K562 (cell line): ENCODE measurements around the gene WWOX. TPM values are rescaled to one million over a fixed set of nuclear protein-coding genes. Genes with fewer than 3 reads are reported as not detected.

Source experiments
- BRD9 ChIP-seq: fragments of 450-650 bp; IDR thresholded peaks from 2 replicates; pipeline ENCODE4 v1.6.1; 2018; ENCODE audit warnings: low read depth; ENCODE audit not compliant: partially characterized antibody
- CBFB ChIP-seq: sonication (generic); formaldehyde crosslinking; IDR thresholded peaks from 2 replicates; pipeline ENCODE4 v1.4.0; 2020; ENCODE audit warnings: mild to moderate bottlenecking, missing genetic modification reagents
- CBX8 ChIP-seq: fragments of 200-600 bp; sonication (generic); IDR thresholded peaks from 2 replicates; pipeline ENCODE4 v1.6.1; 2012; ENCODE audit warnings: borderline replicate concordance, mixed run types, low read depth, mild to moderate bottlenecking, moderate library complexity, mixed read lengths, low read length, control low read depth, inconsistent platforms; ENCODE audit not compliant: poor library complexity, severe bottlenecking; ENCODE audit errors: extremely low read depth
- ILK ChIP-seq: fragments of 450-650 bp; IDR thresholded peaks from 2 replicates; pipeline ENCODE4 v1.6.1; 2016; ENCODE audit warnings: missing genetic modification characterization, low read depth, mild to moderate bottlenecking, missing compliant biosample characterization, moderate library complexity, borderline replicate concordance
- KAT2B ChIP-seq: IDR thresholded peaks from one replicate; pipeline ENCODE4 v1.6.1; 2012; ENCODE audit warnings: low read depth, mild to moderate bottlenecking, control low read depth, inconsistent platforms, low read length, moderate library complexity
- LEF1 ChIP-seq: fragments of 450-650 bp; IDR thresholded peaks from 2 replicates; pipeline ENCODE4 v1.6.1; 2016; ENCODE audit warnings: mild to moderate bottlenecking
- PCBP2 ChIP-seq: fragments of 200-400 bp; formaldehyde crosslinking; IDR thresholded peaks from 2 replicates; pipeline ENCODE4 v1.6.1; 2018; ENCODE audit warnings: low read length, low read depth, mild to moderate bottlenecking, moderate library complexity; ENCODE audit not compliant: poor library complexity, severe bottlenecking
- POU5F1 ChIP-seq: fragments of 150-350 bp; IDR thresholded peaks from 2 replicates; pipeline ENCODE4 v1.6.1; 2014; ENCODE audit warnings: borderline replicate concordance, low read length, low read depth, mild to moderate bottlenecking; ENCODE audit not compliant: partially characterized antibody
- SMAD2 ChIP-seq: fragments of 150-350 bp; IDR thresholded peaks from 2 replicates; pipeline ENCODE4 v1.6.1; 2014; ENCODE audit warnings: low read depth, mild to moderate bottlenecking, low read length
- SMARCA4 ChIP-seq: fragments of 450-650 bp; IDR thresholded peaks from 2 replicates; pipeline ENCODE4 v1.6.1; 2016
- polyA plus RNA-seq, 8 experiments: library from polyadenylated mRNA; depleted of rRNA in 4 of 8; stranded (reverse) in 5 of 8; unstranded in 3 of 8; fragments of >200 nt; fragmentation: Nextera tagmentation in 2 of 8; fragmentation: Illumina TruSeq in 1 of 8; extraction: Ambion mirVana in 2 of 8; extraction: Trizol in 1 of 8; gene quantifications; 2 replicates each; pipeline versions ENCODE4 v1.2.1 to v1.2.3, GENCODE V29; 2011 to 2014; ENCODE audit warnings: inconsistent platforms in 1 of 8, missing spikeins in 1 of 8
- total RNA-seq, 7 experiments: library from RNA; depleted of rRNA in 6 of 7; stranded (reverse); fragments of >200 nt in 6 of 7; fragmentation: Illumina TruSeq in 2 of 7; extraction: Trizol in 2 of 7; gene quantifications; 2 replicates each; pipeline versions ENCODE4 v1.2.1 to v1.2.3, GENCODE V29; 2011 to 2021; ENCODE audit warnings: low replicate concordance in 1 of 7
- TF ChIP-seq, protein P1 (sequence below): sonication (generic); formaldehyde crosslinking; IDR thresholded peaks from 2 replicates; pipeline ENCODE4 v1.8.0; 2023; ENCODE audit warnings: mild to moderate bottlenecking, missing genetic modification reagents
- TF ChIP-seq, protein P2 (sequence below): fragments of 450-650 bp; formaldehyde crosslinking; IDR thresholded peaks from 2 replicates; pipeline ENCODE4 v1.4.0; 2020; ENCODE audit warnings: mild to moderate bottlenecking, moderate library complexity
- TF ChIP-seq, protein P3 (sequence below): fragments of 250-450 bp; sonication (Bioruptor Pico); IDR thresholded peaks from 2 replicates; pipeline ENCODE4 v1.9.0; 2021; ENCODE audit warnings: mild to moderate bottlenecking, inconsistent platforms

The WWOX gene
- total and polyA plus RNA-seq, 9 of the 15 experiments (the other 6 are each of a cell fraction or from before 2014, with no cell fraction given) = 1.6 to 22.7 (median 8.1) TPM

DNA sequence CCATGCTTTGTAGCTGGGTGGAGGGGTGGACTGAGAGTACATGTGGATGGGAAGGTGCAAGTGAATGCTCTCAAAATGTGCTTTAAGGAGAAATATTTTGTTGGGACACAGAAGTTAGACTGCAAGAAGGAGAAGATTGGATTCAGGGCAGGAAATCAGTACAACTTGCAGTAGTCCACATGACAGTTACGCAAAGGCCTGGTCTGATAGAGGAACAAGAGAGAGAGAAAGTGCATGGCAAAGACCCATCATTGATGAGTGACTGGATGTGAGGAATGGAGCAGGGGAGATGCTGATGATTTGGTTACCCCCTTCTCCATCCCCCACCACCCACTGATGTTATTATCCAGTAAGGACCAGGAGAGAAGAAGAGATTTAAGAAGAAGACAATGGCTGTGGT lies 1028.3 kb downstream of the WWOX start (continued):
- TF ChIP-seq, protein P1, sequence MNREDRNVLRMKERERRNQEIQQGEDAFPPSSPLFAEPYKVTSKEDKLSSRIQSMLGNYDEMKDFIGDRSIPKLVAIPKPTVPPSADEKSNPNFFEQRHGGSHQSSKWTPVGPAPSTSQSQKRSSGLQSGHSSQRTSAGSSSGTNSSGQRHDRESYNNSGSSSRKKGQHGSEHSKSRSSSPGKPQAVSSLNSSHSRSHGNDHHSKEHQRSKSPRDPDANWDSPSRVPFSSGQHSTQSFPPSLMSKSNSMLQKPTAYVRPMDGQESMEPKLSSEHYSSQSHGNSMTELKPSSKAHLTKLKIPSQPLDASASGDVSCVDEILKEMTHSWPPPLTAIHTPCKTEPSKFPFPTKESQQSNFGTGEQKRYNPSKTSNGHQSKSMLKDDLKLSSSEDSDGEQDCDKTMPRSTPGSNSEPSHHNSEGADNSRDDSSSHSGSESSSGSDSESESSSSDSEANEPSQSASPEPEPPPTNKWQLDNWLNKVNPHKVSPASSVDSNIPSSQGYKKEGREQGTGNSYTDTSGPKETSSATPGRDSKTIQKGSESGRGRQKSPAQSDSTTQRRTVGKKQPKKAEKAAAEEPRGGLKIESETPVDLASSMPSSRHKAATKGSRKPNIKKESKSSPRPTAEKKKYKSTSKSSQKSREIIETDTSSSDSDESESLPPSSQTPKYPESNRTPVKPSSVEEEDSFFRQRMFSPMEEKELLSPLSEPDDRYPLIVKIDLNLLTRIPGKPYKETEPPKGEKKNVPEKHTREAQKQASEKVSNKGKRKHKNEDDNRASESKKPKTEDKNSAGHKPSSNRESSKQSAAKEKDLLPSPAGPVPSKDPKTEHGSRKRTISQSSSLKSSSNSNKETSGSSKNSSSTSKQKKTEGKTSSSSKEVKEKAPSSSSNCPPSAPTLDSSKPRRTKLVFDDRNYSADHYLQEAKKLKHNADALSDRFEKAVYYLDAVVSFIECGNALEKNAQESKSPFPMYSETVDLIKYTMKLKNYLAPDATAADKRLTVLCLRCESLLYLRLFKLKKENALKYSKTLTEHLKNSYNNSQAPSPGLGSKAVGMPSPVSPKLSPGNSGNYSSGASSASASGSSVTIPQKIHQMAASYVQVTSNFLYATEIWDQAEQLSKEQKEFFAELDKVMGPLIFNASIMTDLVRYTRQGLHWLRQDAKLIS (CRISPR knock-in tag) = no peak
- TF ChIP-seq POU5F1 (no peak), BRD9 (no peak), CBFB (no peak), SMARCA4 (no peak), ILK (tag) (no peak), KAT2B (no peak), SMAD2 (no peak), LEF1 (no peak), CBX8 (no peak), PCBP2 (no peak)
- TF ChIP-seq, protein P2, sequence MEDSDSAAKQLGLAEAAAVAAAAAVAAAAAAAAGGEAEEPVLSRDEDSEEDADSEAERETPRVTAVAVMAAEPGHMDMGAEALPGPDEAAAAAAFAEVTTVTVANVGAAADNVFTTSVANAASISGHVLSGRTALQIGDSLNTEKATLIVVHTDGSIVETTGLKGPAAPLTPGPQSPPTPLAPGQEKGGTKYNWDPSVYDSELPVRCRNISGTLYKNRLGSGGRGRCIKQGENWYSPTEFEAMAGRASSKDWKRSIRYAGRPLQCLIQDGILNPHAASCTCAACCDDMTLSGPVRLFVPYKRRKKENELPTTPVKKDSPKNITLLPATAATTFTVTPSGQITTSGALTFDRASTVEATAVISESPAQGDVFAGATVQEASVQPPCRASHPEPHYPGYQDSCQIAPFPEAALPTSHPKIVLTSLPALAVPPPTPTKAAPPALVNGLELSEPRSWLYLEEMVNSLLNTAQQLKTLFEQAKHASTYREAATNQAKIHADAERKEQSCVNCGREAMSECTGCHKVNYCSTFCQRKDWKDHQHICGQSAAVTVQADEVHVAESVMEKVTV = no peak
- TF ChIP-seq, protein P3, sequence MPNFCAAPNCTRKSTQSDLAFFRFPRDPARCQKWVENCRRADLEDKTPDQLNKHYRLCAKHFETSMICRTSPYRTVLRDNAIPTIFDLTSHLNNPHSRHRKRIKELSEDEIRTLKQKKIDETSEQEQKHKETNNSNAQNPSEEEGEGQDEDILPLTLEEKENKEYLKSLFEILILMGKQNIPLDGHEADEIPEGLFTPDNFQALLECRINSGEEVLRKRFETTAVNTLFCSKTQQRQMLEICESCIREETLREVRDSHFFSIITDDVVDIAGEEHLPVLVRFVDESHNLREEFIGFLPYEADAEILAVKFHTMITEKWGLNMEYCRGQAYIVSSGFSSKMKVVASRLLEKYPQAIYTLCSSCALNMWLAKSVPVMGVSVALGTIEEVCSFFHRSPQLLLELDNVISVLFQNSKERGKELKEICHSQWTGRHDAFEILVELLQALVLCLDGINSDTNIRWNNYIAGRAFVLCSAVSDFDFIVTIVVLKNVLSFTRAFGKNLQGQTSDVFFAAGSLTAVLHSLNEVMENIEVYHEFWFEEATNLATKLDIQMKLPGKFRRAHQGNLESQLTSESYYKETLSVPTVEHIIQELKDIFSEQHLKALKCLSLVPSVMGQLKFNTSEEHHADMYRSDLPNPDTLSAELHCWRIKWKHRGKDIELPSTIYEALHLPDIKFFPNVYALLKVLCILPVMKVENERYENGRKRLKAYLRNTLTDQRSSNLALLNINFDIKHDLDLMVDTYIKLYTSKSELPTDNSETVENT (CRISPR knock-in tag) = no peak
